AG20443 (cell line): ENCODE measurements around the gene CANT1.

Experiments
- DNase-seq: peaks from one replicate; pipeline ENCODE4 v3.0.0; 2012; ENCODE audit warnings: low spot score, mixed read lengths

CANT1 gene

GRCh38 chr17:79009397-79010303 is at the start of gene CANT1:
TSS of gene CANT1 (minus strand) at chr17:79009764. CDS start at chr17:78997622, 12,142 bp downstream.
- DNase-seq: peak; percentile 100

- no peak for DNase-seq
Measured at GRCh38 chr17:79057737-79058385, 48.3 kb upstream of the CANT1 start.

GRCh38 chr17:79055197-79055596 is 45.6 kb upstream of the CANT1 start:
- no peak for DNase-seq

- no peak for DNase-seq
Measured at GRCh38 chr17:79054200-79054960, 44.8 kb upstream of the CANT1 start.

GRCh38 chr17:79053251-79053925 is 43.8 kb upstream of the CANT1 start:
- DNase-seq: peak; percentile 65

- DNase-seq: no peak
Measured at GRCh38 chr17:79052131-79052530, 42.6 kb upstream of the CANT1 start.

GRCh38 chr17:79051306-79051705 is 41.7 kb upstream of the CANT1 start:
- no peak for DNase-seq

- DNase-seq: no peak
Measured at GRCh38 chr17:79050551-79050950, 41.0 kb upstream of the CANT1 start.

GRCh38 chr17:79049821-79050220 is 40.3 kb upstream of the CANT1 start:
- no peak for DNase-seq

GRCh38 chr17:79048826-79049755 is 39.5 kb upstream of the CANT1 start:
- no peak for DNase-seq

GRCh38 chr17:79047923-79048825 is 38.6 kb upstream of the CANT1 start:
- DNase-seq: no peak

GRCh38 chr17:79047291-79047920 is 37.8 kb upstream of the CANT1 start:
- peak; percentile 8 for DNase-seq

- peak; percentile 70 for DNase-seq
Measured at GRCh38 chr17:79046916-79047280, 37.3 kb upstream of the CANT1 start.

GRCh38 chr17:79046197-79046915 is 36.8 kb upstream of the CANT1 start:
- DNase-seq: peak; percentile 18

GRCh38 chr17:79045842-79046196 is 36.3 kb upstream of the CANT1 start:
- DNase-seq: peak; percentile 87

GRCh38 chr17:79045001-79045729 is 35.6 kb upstream of the CANT1 start:
- peak; percentile 15 for DNase-seq

- DNase-seq: no peak
Measured at GRCh38 chr17:79044462-79044861, 34.9 kb upstream of the CANT1 start.

GRCh38 chr17:79043931-79044320 is 34.4 kb upstream of the CANT1 start:
- DNase-seq: no peak
